MCF 10A (cell line): ENCODE results near the gene CYSLTR2. TPM values are rescaled to one million over a fixed set of nuclear protein-coding genes. Genes with fewer than 3 reads are reported as not detected.

Source experiments
- BruUV-seq: library from RNA; stranded (reverse); fragments of 400-500 nt; replicated peaks from 2 replicates; lab custom pipeline; 2021; lab: Mats Ljungman, UMichigan
- CTCF ChIA-PET: fragments of 300-600 bp; sonication (Branson Sonifier 250); formaldehyde crosslinking; extraction: SDS; loops from one replicate; lab custom pipeline; 2021; ENCODE audit warnings: antibody characterized with exemption, inconsistent platforms; lab: Yijun Ruan, JAX
- POLR2A ChIA-PET: fragments of 300-600, 350-650 bp; sonication (Branson Sonifier 250); formaldehyde crosslinking; extraction: SDS; loops from one replicate; lab custom pipeline; 2020; ENCODE audit warnings: antibody characterized with exemption, inconsistent platforms; lab: Yijun Ruan, JAX
- DNase-seq: peaks from one replicate; pipeline ENCODE4 v3.0.0-alpha.2; 2018; ENCODE audit not compliant: unreplicated experiment
- H3K27ac Mint-ChIP-seq: one replicate; pipeline ENCODE4 v1.8.0; 2022; ENCODE audit warnings: mild to moderate bottlenecking, low read depth, mixed read lengths; ENCODE audit not compliant: unreplicated experiment
- H3K27me3 Mint-ChIP-seq: one replicate; pipeline ENCODE4 v1.8.0; 2022; ENCODE audit warnings: mixed read lengths; ENCODE audit not compliant: insufficient read depth, unreplicated experiment
- H3K36me3 Mint-ChIP-seq: one replicate; pipeline ENCODE4 v1.8.0; 2022; ENCODE audit warnings: mild to moderate bottlenecking, moderate library complexity, mixed read lengths; ENCODE audit not compliant: insufficient read depth, unreplicated experiment
- H3K4me1 Mint-ChIP-seq: one replicate; pipeline ENCODE4 v1.8.0; 2022; ENCODE audit warnings: mixed read lengths; ENCODE audit not compliant: insufficient read depth, unreplicated experiment
- H3K4me3 Mint-ChIP-seq: one replicate; pipeline ENCODE4 v1.8.0; 2022; ENCODE audit warnings: mild to moderate bottlenecking, moderate library complexity, mixed read lengths; ENCODE audit not compliant: unreplicated experiment
- H3K9me3 Mint-ChIP-seq: one replicate; pipeline ENCODE4 v1.8.0; 2022; ENCODE audit warnings: mixed read lengths; ENCODE audit not compliant: unreplicated experiment
- intact Hi-C: fragments of 100-400 bp; cut with micrococcal nuclease; formaldehyde crosslinking; loops from 2 replicates; pipeline ENCODE4 v1.14.1; 2022
- total RNA-seq: library from RNA; stranded (reverse); gene quantifications from 2 replicates; pipeline ENCODE4 v1.2.3, GENCODE V29; 2022
- TF ChIP-seq, protein P1 (sequence below): fragments of 200-600 bp; IDR thresholded peaks from one replicate; pipeline ENCODE4 v1.8.0; 2022; ENCODE audit warnings: antibody characterized with exemption, mild to moderate bottlenecking; ENCODE audit not compliant: unreplicated experiment

Gene CYSLTR2
- total RNA-seq, 1 experiment from 2014 or later = not detected

DNA sequence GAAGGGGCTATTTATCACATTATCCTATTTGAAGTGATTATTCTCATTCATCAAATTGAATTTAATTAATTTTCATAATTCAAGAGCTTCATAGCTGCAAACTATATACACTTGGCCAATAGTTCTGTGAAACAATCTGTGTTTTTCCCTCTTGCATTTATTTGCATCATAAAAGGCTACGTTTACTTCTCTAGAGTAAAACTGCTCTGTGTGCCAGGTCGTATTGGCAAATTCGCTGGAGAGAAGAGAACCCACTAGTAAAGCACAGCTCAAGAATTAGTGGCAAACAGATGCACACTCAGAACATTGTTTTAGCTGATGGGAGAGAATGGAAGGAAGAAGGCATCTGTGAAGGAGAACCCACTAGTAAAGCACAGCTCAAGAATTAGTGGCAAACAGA lies 81.8 kb downstream of the CYSLTR2 start:
- TF ChIP-seq, protein P1, sequence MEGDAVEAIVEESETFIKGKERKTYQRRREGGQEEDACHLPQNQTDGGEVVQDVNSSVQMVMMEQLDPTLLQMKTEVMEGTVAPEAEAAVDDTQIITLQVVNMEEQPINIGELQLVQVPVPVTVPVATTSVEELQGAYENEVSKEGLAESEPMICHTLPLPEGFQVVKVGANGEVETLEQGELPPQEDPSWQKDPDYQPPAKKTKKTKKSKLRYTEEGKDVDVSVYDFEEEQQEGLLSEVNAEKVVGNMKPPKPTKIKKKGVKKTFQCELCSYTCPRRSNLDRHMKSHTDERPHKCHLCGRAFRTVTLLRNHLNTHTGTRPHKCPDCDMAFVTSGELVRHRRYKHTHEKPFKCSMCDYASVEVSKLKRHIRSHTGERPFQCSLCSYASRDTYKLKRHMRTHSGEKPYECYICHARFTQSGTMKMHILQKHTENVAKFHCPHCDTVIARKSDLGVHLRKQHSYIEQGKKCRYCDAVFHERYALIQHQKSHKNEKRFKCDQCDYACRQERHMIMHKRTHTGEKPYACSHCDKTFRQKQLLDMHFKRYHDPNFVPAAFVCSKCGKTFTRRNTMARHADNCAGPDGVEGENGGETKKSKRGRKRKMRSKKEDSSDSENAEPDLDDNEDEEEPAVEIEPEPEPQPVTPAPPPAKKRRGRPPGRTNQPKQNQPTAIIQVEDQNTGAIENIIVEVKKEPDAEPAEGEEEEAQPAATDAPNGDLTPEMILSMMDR = no peak
- H3K4me1 Mint-ChIP-seq = peaks cover 9% of the 10 kb centered on the region
- no peak overlapping the region for H3K4me3 Mint-ChIP-seq
- intact Hi-C loops = no loop called here
- POLR2A ChIA-PET = no interaction called here
- H3K9me3 Mint-ChIP-seq = no peaks in the 10 kb centered on the region
- H3K27me3 Mint-ChIP-seq = no peaks in the 10 kb centered on the region
- no peak overlapping the region for H3K27ac Mint-ChIP-seq
- no peaks in the 10 kb centered on the region for H3K36me3 Mint-ChIP-seq
- CTCF ChIA-PET = interaction anchor here (0.9 kb wide), 1 partner anchor 15 kb away, joined by 3 read pairs; no protein-coding TSS in a partner anchor
- BruUV-seq = no TSS peak
- no peak for DNase-seq

DNA sequence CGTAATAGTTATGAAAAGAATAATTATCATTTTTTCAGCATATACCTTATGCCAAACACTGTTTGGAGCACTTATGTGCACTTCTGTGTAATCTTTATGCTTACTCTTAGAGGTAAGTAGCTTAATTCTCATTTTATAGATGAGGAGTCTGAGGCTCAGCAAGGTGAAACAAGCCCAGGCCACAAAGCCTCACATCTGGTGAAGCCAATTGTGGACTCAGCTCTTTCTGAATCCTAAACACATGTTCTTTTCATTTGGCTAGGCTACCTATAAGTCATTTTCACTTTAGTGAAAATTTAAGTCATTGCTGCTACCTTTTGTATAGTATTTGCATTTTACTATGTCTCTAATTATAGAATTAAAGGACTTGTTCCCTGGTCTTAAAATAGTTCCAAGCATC lies 84.0 kb downstream of the CYSLTR2 start:
- ChIA-PET CTCF (interaction anchor here (0.6 to 0.8 kb wide), 3 partner anchors 13 to 32 kb away, joined by 3 to 4 read pairs (median 4); no protein-coding TSS in a partner anchor), POLR2A (no interaction called here)
- Mint-ChIP-seq H3K9me3 (no peaks in the 10 kb centered on the region), H3K4me3 (no peak overlapping the region), H3K4me1 (peaks cover 4% of the 10 kb centered on the region), H3K27ac (no peak overlapping the region), H3K36me3 (no peaks in the 10 kb centered on the region), H3K27me3 (no peaks in the 10 kb centered on the region)
- no peak for DNase-seq
- TF ChIP-seq, protein P1 = no peak
- BruUV-seq = no TSS peak
- intact Hi-C loops = no loop called here

DNA sequence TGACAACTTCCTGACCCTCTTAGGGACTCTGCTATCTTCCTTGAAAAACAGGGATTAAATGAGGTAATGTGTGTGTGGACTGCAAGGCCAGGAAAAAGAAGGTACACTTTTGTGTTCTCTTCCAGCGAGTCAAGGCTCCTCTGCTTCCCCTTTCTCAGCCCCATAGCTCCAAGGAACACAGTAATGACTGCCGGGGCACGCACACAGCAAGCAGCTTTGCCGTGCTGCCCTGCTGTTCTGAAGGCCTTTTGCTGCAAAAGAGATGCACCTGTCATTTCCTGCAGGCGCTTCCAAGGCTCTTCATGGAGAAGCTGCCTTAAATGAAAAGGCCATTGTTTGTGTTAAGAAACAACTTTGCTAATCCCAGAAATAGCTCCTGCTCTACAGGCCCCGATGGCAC lies 84.6 kb downstream of the CYSLTR2 start:
- H3K4me3 Mint-ChIP-seq = no peak overlapping the region
- H3K36me3 Mint-ChIP-seq = no peaks in the 10 kb centered on the region
- CTCF ChIA-PET = interaction anchor here (0.6 to 0.9 kb wide), 5 partner anchors 12 to 38 kb away, joined by 3 to 4 read pairs (median 3); no protein-coding TSS in a partner anchor
- DNase-seq = no peak
- intact Hi-C loops = no loop called here
- no peak overlapping the region for H3K27ac Mint-ChIP-seq
- no peaks in the 10 kb centered on the region for H3K27me3 Mint-ChIP-seq
- POLR2A ChIA-PET = no interaction called here
- no TSS peak for BruUV-seq
- H3K9me3 Mint-ChIP-seq = no peaks in the 10 kb centered on the region
- TF ChIP-seq, protein P1 = no peak
- H3K4me1 Mint-ChIP-seq = peaks cover 4% of the 10 kb centered on the region

DNA sequence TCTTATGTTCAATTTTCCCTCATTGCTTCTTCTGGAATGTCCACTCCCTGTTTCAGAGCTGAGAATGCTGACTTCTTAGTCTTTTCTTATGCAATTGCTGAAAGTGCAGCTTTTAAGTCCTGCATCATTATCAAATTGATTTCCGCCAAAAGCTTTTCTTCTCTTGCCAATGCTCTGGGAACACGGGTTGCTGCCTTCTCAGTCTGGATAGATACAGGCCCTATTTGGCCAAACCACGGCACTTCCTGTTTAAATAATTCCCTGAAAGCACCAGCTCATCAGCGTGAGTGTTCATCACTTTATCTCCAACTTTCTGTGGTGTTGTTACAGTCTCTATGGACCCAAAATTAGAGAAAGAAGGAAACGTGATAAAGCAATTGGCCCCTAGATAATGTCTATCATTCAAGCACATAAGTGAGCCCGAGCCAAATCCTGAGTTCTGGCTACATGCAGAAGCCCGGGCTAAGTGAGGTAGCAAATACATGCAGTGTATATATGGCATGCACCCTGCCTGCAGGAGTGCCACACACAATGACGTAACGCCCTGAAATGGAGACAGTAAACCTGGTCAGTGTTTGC lies 85.7 kb downstream of the CYSLTR2 start:
- H3K9me3 Mint-ChIP-seq = no peaks in the 10 kb centered on the region
- no peaks in the 10 kb centered on the region for H3K27me3 Mint-ChIP-seq
- TF ChIP-seq, protein P1 = no peak
- H3K4me3 Mint-ChIP-seq = no peak overlapping the region
- BruUV-seq = no TSS peak
- intact Hi-C loops = no loop called here
- no peaks in the 10 kb centered on the region for H3K36me3 Mint-ChIP-seq
- H3K27ac Mint-ChIP-seq = no peak overlapping the region
- ChIA-PET CTCF (no interaction called here), POLR2A (no interaction called here)
- peaks cover 4% of the 10 kb centered on the region for H3K4me1 Mint-ChIP-seq
- DNase-seq = no peak
